SU-DHL-6 (cell line): ENCODE data around the gene BASP1.
A peak's percentile ranks its signal among the peaks of the same experiment; 100 is the strongest.
"Not testable (repeated sequence)": the region's sequence is repeated elsewhere in the genome, so short reads cannot be mapped to it uniquely, and the experiment has no call there.

Source experiments
- H2AFZ ChIP-seq: fragments of 200-600 bp; sonication (generic); 2 replicates; pipeline ENCODE4 v1.6.1; 2014; ENCODE audit warnings: low read depth, mild to moderate bottlenecking, moderate library complexity, mixed read lengths, antibody characterized with exemption, low read length; ENCODE audit not compliant: severe bottlenecking
- H3F3A ChIP-seq: fragments of 200-600 bp; shearing (Covaris generic); 2 replicates; pipeline ENCODE4 v1.6.0; 2016; ENCODE audit warnings: antibody characterized with exemption, mild to moderate bottlenecking; ENCODE audit not compliant: insufficient read depth
- H3K27ac ChIP-seq: fragments of 200-600 bp; sonication (generic); 2 replicates; pipeline ENCODE4 v1.5.1; 2016; ENCODE audit warnings: low read depth, mild to moderate bottlenecking, low read length, moderate library complexity, mixed read lengths
- H3K27me3 ChIP-seq: fragments of 200-600 bp; sonication (generic), shearing (Covaris generic); 2 replicates; pipeline ENCODE4 v1.6.0; 2014; ENCODE audit warnings: mild to moderate bottlenecking, low read length
- H3K36me3 ChIP-seq: fragments of 200-600 bp; sonication (generic); 2 replicates; pipeline ENCODE4 v1.6.1; 2014; ENCODE audit warnings: mild to moderate bottlenecking, low read length, mixed read lengths
- H3K4me2 ChIP-seq: fragments of 300-600, 200-600 bp; shearing (Covaris generic), sonication (generic); 2 replicates; pipeline ENCODE4 v1.6.0; 2014; ENCODE audit warnings: low read length, low read depth, mild to moderate bottlenecking; ENCODE audit not compliant: poor library complexity, severe bottlenecking
- H3K4me3 ChIP-seq: fragments of 200-600 bp; sonication (generic); 2 replicates; pipeline ENCODE4 v1.5.1; 2014; ENCODE audit warnings: antibody characterized with exemption, low read length, mild to moderate bottlenecking, mixed read lengths; ENCODE audit not compliant: insufficient read depth, poor library complexity, severe bottlenecking
- H3K79me2 ChIP-seq: fragments of 200-600 bp; sonication (generic); 2 replicates; pipeline ENCODE4 v1.6.1; 2014; ENCODE audit warnings: mild to moderate bottlenecking, low read length, moderate library complexity; ENCODE audit not compliant: insufficient read depth
- H3K9ac ChIP-seq: fragments of 200-600 bp; sonication (generic); 2 replicates; pipeline ENCODE4 v1.7.0; 2014; ENCODE audit warnings: mild to moderate bottlenecking, low read length
- H3K9me2 ChIP-seq: fragments of 200-600 bp; sonication (generic); replicated peaks from 2 replicates; pipeline ENCODE4 v1.6.1; 2014; ENCODE audit warnings: low read length; ENCODE audit not compliant: insufficient read depth
- H3K9me3 ChIP-seq: fragments of 200-600 bp; sonication (generic); 2 replicates; pipeline ENCODE4 v1.6.1; 2014; ENCODE audit warnings: low read length, mixed read lengths; ENCODE audit not compliant: insufficient read depth
- H4K20me1 ChIP-seq: fragments of 200-600 bp; sonication (generic); 2 replicates; pipeline ENCODE4 v1.6.1; 2014; ENCODE audit warnings: low read depth, mild to moderate bottlenecking, antibody characterized with exemption, low read length, moderate library complexity, mixed read lengths
- EZH2phosphoT487 ChIP-seq: fragments of 200-600 bp; sonication (generic), shearing (Covaris generic); conservative IDR thresholded peaks from 2 replicates; pipeline ENCODE4 v1.6.1; 2018; ENCODE audit warnings: mild to moderate bottlenecking, antibody characterized with exemption, low read length, moderate library complexity, mixed read lengths
- TF ChIP-seq, protein P1 (sequence below): fragments of 200-600 bp; sonication (generic); IDR thresholded peaks from one replicate; pipeline ENCODE4 v1.5.1; 2017; ENCODE audit warnings: antibody characterized with exemption, mild to moderate bottlenecking, low read length, moderate library complexity; ENCODE audit not compliant: insufficient read depth, poor library complexity, severe bottlenecking

BASP1 gene

GRCh38 chr5:17309462-17309861 is 92.0 kb downstream of the BASP1 start:
- no peak overlapping the region for H3K9ac ChIP-seq
- H3K9me3 ChIP-seq, result no peaks in the 10 kb centered on the region

GRCh38 chr5:17310502-17310901 is 93.1 kb downstream of the BASP1 start:
- not testable (repeated sequence) for H3K4me2 ChIP-seq, H4K20me1 ChIP-seq, H3K9me2 ChIP-seq, H3K36me3 ChIP-seq, H3K79me2 ChIP-seq, H3K4me3 ChIP-seq, H2AFZ ChIP-seq, H3K9ac ChIP-seq, H3K9me3 ChIP-seq, H3K27me3 ChIP-seq, H3K27ac ChIP-seq
- H3F3A ChIP-seq, result peaks cover 14% of the 10 kb centered on the region

More at GRCh38 chr5:17309462-17309861, 92.0 kb downstream of the BASP1 start:
- Histone ChIP-seq H3F3A (peaks cover 4% of the 10 kb centered on the region; the same call in 1 of the 2 replicates), H3K27me3 (no peaks in the 10 kb centered on the region), H2AFZ (no peak overlapping the region), H3K4me3 (no peak overlapping the region), H3K4me2 (no peak overlapping the region), H3K36me3 (no peaks in the 10 kb centered on the region), H4K20me1 (no peaks in the 10 kb centered on the region), H3K9me2 (no peaks in the 10 kb centered on the region), H3K27ac (no peak overlapping the region), H3K79me2 (no peaks in the 10 kb centered on the region)
- no peak for TF ChIP-seq EZH2phosphoT487
- TF ChIP-seq, protein P1, sequence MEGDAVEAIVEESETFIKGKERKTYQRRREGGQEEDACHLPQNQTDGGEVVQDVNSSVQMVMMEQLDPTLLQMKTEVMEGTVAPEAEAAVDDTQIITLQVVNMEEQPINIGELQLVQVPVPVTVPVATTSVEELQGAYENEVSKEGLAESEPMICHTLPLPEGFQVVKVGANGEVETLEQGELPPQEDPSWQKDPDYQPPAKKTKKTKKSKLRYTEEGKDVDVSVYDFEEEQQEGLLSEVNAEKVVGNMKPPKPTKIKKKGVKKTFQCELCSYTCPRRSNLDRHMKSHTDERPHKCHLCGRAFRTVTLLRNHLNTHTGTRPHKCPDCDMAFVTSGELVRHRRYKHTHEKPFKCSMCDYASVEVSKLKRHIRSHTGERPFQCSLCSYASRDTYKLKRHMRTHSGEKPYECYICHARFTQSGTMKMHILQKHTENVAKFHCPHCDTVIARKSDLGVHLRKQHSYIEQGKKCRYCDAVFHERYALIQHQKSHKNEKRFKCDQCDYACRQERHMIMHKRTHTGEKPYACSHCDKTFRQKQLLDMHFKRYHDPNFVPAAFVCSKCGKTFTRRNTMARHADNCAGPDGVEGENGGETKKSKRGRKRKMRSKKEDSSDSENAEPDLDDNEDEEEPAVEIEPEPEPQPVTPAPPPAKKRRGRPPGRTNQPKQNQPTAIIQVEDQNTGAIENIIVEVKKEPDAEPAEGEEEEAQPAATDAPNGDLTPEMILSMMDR, result no peak

- H3K9me2 ChIP-seq, H3K27ac ChIP-seq, H3K4me3 ChIP-seq, H3K9ac ChIP-seq, H3K79me2 ChIP-seq, H3K9me3 ChIP-seq, H3K36me3 ChIP-seq, H2AFZ ChIP-seq, H4K20me1 ChIP-seq, H3K4me2 ChIP-seq, H3K27me3 ChIP-seq: not testable (repeated sequence)
- H3F3A ChIP-seq, result peaks cover 27% of the 10 kb centered on the region
Observed at GRCh38 chr5:17311811-17312210, 94.4 kb downstream of the BASP1 start.

GRCh38 chr5:17312358-17312757 is 94.9 kb downstream of the BASP1 start:
- Histone ChIP-seq H3K27ac (peak overlapping the region; percentile 36; the same call in 1 of the 2 replicates), H3K9me3 (no peaks in the 10 kb centered on the region), H3F3A (peaks cover 33% of the 10 kb centered on the region), H3K36me3 (no peaks in the 10 kb centered on the region), H3K79me2 (no peaks in the 10 kb centered on the region), H3K4me2 (no peak overlapping the region), H3K27me3 (no peaks in the 10 kb centered on the region), H3K9ac (no peak overlapping the region), H2AFZ (no peak overlapping the region), H3K9me2 (no peaks in the 10 kb centered on the region), H3K4me3 (no peak overlapping the region), H4K20me1 (no peaks in the 10 kb centered on the region)
- TF ChIP-seq, protein P1, result no peak
- TF ChIP-seq EZH2phosphoT487, result no peak
